Effector memory CD8-positive, alpha-beta T cell (primary cell): ENCODE data around the gene RHBDL3.
A peak's percentile ranks its signal among the peaks of the same experiment; 100 is the strongest.
"Not testable (repeated sequence)": the region's sequence is repeated elsewhere in the genome, so short reads cannot be mapped to it uniquely, and the experiment has no call there.

Experiments
- ATAC-seq: fragments of 150-1000 bp; cut with Tn5 transposase; replicated peaks from 2 replicates; pipeline ENCODE4 v1.10.0; 2021; ENCODE audit warnings: mild to moderate bottlenecking, moderate library complexity
- DNase-seq, 3 experiments: peaks; one replicate each; pipeline ENCODE4 v3.0.0; 2021
- H3K27ac Mint-ChIP-seq, 2 donors: one replicate each; pipeline ENCODE4 v1.8.0; 2022; ENCODE audit warnings: mild to moderate bottlenecking in 2 of 2, mixed read lengths in 2 of 2, moderate library complexity in 2 of 2
- H3K27me3 Mint-ChIP-seq, 2 donors: one replicate each; pipeline ENCODE4 v1.8.0; 2022; ENCODE audit warnings: mixed read lengths in 2 of 2
- H3K36me3 Mint-ChIP-seq: one replicate; pipeline ENCODE4 v1.8.0; 2022; ENCODE audit warnings: mild to moderate bottlenecking, moderate library complexity, mixed read lengths; ENCODE audit not compliant: insufficient read depth
- H3K4me1 Mint-ChIP-seq, 2 donors: one replicate each; pipeline ENCODE4 v1.8.0; 2022; ENCODE audit warnings: low read depth in 2 of 2, mixed read lengths in 2 of 2
- H3K4me3 Mint-ChIP-seq, 2 donors: one replicate each; pipeline ENCODE4 v1.8.0; 2022; ENCODE audit warnings: mild to moderate bottlenecking in 2 of 2, mixed read lengths in 2 of 2, moderate library complexity in 2 of 2
- H3K9me3 Mint-ChIP-seq, 2 donors: one replicate each; pipeline ENCODE4 v1.8.0; 2022; ENCODE audit warnings: mixed read lengths in 2 of 2

Gene RHBDL3

DNA sequence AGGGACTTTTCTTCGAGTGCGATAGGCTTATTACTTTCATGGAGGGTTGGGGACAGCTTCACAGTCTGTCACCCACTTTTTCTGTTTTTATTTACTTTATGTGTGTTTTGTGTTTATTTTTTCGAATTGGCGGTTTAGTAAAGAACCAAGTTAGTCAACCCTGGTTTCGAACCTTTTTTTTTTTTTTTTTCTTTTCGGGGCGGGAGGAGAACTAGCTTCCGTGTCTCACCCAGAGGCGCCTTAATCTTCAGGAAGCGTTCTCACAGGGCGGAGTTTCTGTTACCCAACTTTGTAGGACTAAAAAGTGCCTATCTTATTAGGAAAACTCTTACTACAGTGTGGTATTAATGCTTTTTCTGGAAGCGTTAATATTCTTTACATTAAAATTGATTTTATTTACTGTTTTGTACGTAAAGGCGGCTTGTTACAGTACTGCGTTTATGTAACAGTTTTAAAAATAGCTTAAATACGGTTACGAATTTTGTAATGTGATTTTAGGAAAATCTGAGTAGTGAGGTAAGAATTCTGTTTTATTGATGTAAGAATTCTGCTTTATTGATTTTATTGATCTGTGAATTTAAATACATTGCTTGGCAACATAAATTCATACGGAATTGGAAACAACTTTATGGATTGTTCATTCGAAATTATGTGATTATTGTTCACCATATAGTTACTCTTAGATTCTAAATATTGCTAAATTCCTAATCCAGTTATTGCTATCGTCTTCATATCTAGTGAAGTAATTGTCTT is 85.2 kb downstream of the RHBDL3 start:
- ATAC-seq (peak; percentile 46), DNase-seq (peak in 2 of 3 experiments; percentile 24 to 28)
- Mint-ChIP-seq H3K36me3 (peaks cover 70% of the 10 kb centered on the region), H3K27me3 (no peaks in the 10 kb centered on the region), H3K4me3 (peak overlapping the region; percentile 97 to 98), H3K27ac (peak overlapping the region; percentile 99), H3K4me1 (peaks cover 32 to 39% of the 10 kb centered on the region in 2 donors), H3K9me3 (no peaks in the 10 kb centered on the region)

DNA sequence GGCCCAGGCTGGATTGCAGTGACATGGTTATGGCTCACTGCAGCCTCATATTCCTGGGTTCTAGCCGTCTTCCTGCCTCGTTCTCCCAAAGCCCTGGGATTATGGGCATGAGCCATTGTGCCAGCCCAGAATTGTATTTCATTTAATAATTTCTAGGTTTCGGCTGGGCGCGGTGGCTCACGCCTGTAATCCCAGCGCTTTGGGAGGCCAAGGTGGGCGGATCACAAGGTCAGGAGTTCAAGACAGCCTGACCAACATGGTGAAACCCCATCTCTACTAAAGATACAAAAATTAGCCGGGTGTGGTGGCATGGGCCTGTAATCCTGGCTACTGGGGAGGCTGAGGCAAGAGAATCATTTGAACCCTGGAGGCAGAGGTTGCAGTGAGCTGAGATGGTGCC is 87.1 kb downstream of the RHBDL3 start:
- not testable (repeated sequence) for DNase-seq, ATAC-seq, H3K9me3 Mint-ChIP-seq, H3K27me3 Mint-ChIP-seq
- H3K4me3 Mint-ChIP-seq: peak overlapping the region; percentile 97 to 98
- peaks cover 33 to 49% of the 10 kb centered on the region in 2 donors for H3K4me1 Mint-ChIP-seq
- peak overlapping the region; percentile 71 to 99 for H3K27ac Mint-ChIP-seq
- H3K36me3 Mint-ChIP-seq: peaks cover 89% of the 10 kb centered on the region

GRCh38 chr17:32355649-32356377 is 90.2 kb downstream of the RHBDL3 start:
- Mint-ChIP-seq H3K4me3 (peak overlapping the region; percentile 97 to 98), H3K27ac (peak overlapping the region; percentile 71 to 99), H3K9me3 (no peaks in the 10 kb centered on the region), H3K4me1 (peaks cover 33 to 53% of the 10 kb centered on the region in 2 donors), H3K36me3 (peaks cover 98% of the 10 kb centered on the region), H3K27me3 (no peaks in the 10 kb centered on the region)
- no peak for ATAC-seq
- DNase-seq: no peak

- Mint-ChIP-seq H3K4me3 (peak overlapping the region in 1 of 2 donors; percentile 98), H3K27ac (peak overlapping the region; percentile 63 to 99), H3K27me3 (no peaks in the 10 kb centered on the region), H3K4me1 (peaks cover 32 to 54% of the 10 kb centered on the region in 2 donors), H3K9me3 (no peaks in the 10 kb centered on the region), H3K36me3 (peaks cover 98% of the 10 kb centered on the region)
- DNase-seq: no peak
- ATAC-seq: no peak
Measured at GRCh38 chr17:32356378-32356743, 90.7 kb downstream of the RHBDL3 start.

DNA sequence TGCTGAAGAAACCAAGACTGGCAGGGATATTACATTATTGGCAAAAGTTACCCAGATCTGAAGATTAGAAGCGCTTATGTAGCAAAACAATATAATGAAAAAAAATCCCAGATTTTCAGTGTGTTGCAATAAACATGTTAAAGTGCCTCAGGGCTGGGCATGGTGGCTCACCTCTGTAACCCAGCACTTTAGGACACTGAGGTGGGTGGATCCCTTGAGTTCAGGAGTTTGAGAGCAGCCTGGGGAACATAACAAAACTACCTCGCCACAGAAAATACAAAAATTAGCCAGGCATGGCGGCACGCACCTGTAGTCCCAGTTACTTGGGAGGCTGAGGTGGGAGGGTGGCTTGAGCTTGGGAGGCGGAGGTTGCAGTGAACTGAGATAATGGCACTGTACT is 91.1 kb downstream of the RHBDL3 start:
- Mint-ChIP-seq H3K4me1 (peaks cover 31 to 53% of the 10 kb centered on the region in 2 donors), H3K27ac (peak overlapping the region; percentile 63 to 64), H3K27me3 (no peaks in the 10 kb centered on the region), H3K36me3 (peaks cover 100% of the 10 kb centered on the region), H3K9me3 (no peaks in the 10 kb centered on the region), H3K4me3 (peak overlapping the region in 1 of 2 donors; percentile 98)
- DNase-seq (no peak), ATAC-seq (no peak)

- Mint-ChIP-seq H3K36me3 (peaks cover 100% of the 10 kb centered on the region), H3K4me3 (peak overlapping the region in 1 of 2 donors; percentile 50), H3K27ac (peak overlapping the region in 1 of 2 donors; percentile 38), H3K27me3 (no peaks in the 10 kb centered on the region), H3K4me1 (peaks cover 32 to 56% of the 10 kb centered on the region in 2 donors), H3K9me3 (no peaks in the 10 kb centered on the region)
- ATAC-seq: no peak
- no peak for DNase-seq
Measured at GRCh38 chr17:32357615-32358014, 92.0 kb downstream of the RHBDL3 start.

GRCh38 chr17:32361270-32361669 is 95.6 kb downstream of the RHBDL3 start:
- H3K9me3 Mint-ChIP-seq: no peaks in the 10 kb centered on the region
- H3K4me3 Mint-ChIP-seq: no peak overlapping the region
- no peaks in the 10 kb centered on the region for H3K27me3 Mint-ChIP-seq
- H3K4me1 Mint-ChIP-seq: peaks cover 9 to 32% of the 10 kb centered on the region in 2 donors
- DNase-seq (no peak), ATAC-seq (no peak)
- H3K36me3 Mint-ChIP-seq: peaks cover 100% of the 10 kb centered on the region
- peak overlapping the region; percentile 4 to 56 for H3K27ac Mint-ChIP-seq

DNA sequence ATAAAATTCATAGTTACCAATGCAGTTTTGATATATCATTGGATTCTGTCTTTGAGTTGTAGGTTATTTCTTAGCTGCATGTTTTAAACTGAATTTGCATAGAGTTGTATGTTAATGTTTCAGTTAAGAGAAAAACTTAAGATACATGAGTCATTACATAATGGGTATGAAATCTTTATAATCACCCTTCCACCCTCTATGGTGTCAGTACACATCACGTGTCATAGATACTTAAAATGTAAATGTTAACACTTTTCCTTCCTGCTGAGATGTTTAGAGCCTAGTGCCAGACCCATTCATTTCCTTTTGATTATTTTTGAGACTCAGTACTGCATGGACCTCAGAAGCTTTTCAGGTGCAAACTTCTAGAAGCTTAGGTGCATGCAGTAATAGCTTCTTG is 104.8 kb downstream of the RHBDL3 start:
- Mint-ChIP-seq H3K27ac (no peak overlapping the region), H3K4me3 (no peak overlapping the region), H3K4me1 (peaks cover 10 to 16% of the 10 kb centered on the region in 2 donors), H3K9me3 (no peaks in the 10 kb centered on the region), H3K27me3 (no peaks in the 10 kb centered on the region), H3K36me3 (peaks cover 99% of the 10 kb centered on the region)
- ATAC-seq (no peak), DNase-seq (no peak)
